Stomach (tissue), 9 donors: ENCODE results near the gene LRATD1. TPM values are rescaled to one million over a fixed set of nuclear protein-coding genes. Genes with fewer than 3 reads are reported as not detected.
A peak's percentile ranks its signal among the peaks of the same experiment; 100 is the strongest.

Source experiments
- DNase-seq, 2 donors: peaks; one replicate each; pipeline versions ENCODE4 v3.0.0 to v3.0.0-alpha.2; 2013 to 2019
- H3K27ac ChIP-seq, 5 donors: fragments of 200-600 bp in 4 of 5; sonication (generic) in 4 of 5; one replicate each; pipeline ENCODE4 v1.5.1; 2013 to 2019; ENCODE audit warnings: mild to moderate bottlenecking in 1 of 5, moderate library complexity in 1 of 5
- H3K27me3 ChIP-seq, 3 donors: fragments of 200-600 bp; sonication (generic); one replicate each; pipeline ENCODE4 v1.5.1; 2017 to 2019; ENCODE audit warnings: mixed run types in 1 of 3
- H3K36me3 ChIP-seq, 4 donors: fragments of 200-600 bp; sonication (generic); 1 replicate in 3 of 4; 2 replicates in 1 of 4; pipeline ENCODE4 v1.5.1; 2016 to 2019
- H3K4me1 ChIP-seq, 4 donors: fragments of 200-600 bp; sonication (generic); one replicate each; pipeline ENCODE4 v1.5.1; 2016 to 2019
- H3K4me3 ChIP-seq, 4 donors: fragments of 200-600 bp; sonication (generic) in 3 of 4; one replicate each; pipeline ENCODE4 v1.5.1; 2016 to 2019; ENCODE audit warnings: mild to moderate bottlenecking in 1 of 4
- H3K9me3 ChIP-seq, 4 donors: fragments of 200-600 bp; sonication (generic); one replicate each; pipeline ENCODE4 v1.5.1; 2016 to 2019
- EP300 ChIP-seq: sonication (generic); formaldehyde crosslinking; IDR thresholded peaks from one replicate; pipeline ENCODE4 v1.6.1; 2017; ENCODE audit warnings: antibody characterized with exemption
- POLR2A ChIP-seq, 4 donors: fragments of 450-650 bp; IDR thresholded peaks; one replicate each; pipeline ENCODE4 v1.6.1; 2016; ENCODE audit warnings: antibody characterized with exemption in 4 of 4, control low read depth in 2 of 4, mild to moderate bottlenecking in 1 of 4, moderate library complexity in 1 of 4
- POLR2AphosphoS5 ChIP-seq, 3 donors: sonication (generic); formaldehyde crosslinking; IDR thresholded peaks; one replicate each; pipeline ENCODE4 v1.6.1; 2016; ENCODE audit warnings: antibody characterized with exemption in 3 of 3
- WGBS, 5 donors: extraction: QIAGEN DNeasy Blood & Tissue Kit in 3 of 5; methylation state at CpG; one replicate each; pipeline versions ENCODE4 v1.1.5 to v1.1.7; 2013 to 2018; 5-methylcytosine and 5-hydroxymethylcytosine counted together
- intact Hi-C: fragments of 100-400 bp; cut with DNase I; formaldehyde crosslinking; loops from one replicate; pipeline ENCODE4 v1.15.1; 2023; ENCODE audit warnings: low total_unique reads
- polyA plus RNA-seq, 3 donors: library from polyadenylated mRNA; stranded (reverse); fragments of 200-250 nt; gene quantifications; one replicate each; pipeline ENCODE4 v1.2.3, GENCODE V29; 2013
- total RNA-seq, 5 donors: library from RNA; depleted of rRNA; stranded (reverse); fragments of >200 nt; gene quantifications; one replicate each; pipeline versions ENCODE4 v1.1.0 to v1.2.3, GENCODE V29; 2014 to 2016
- TF ChIP-seq, protein P1 (sequence below), 7 experiments: fragments of 450-650 bp in 4 of 7; fragments of 200-600 bp in 3 of 7; sonication (generic) in 3 of 7; IDR thresholded peaks; one replicate each; pipeline ENCODE4 v1.5.1; 2016 to 2019; ENCODE audit warnings: antibody characterized with exemption in 7 of 7, control low read depth in 2 of 7, mild to moderate bottlenecking in 1 of 7
- donor health status: healthy with polysubstance abuse.
- donor health status: Bipolar disorder and iron deficiency.
- donor health status: healthy.

LRATD1 gene
- total and polyA plus RNA-seq, 8 donors: 3.2 to 229 (median 9.0) TPM; not detected in 1

DNA sequence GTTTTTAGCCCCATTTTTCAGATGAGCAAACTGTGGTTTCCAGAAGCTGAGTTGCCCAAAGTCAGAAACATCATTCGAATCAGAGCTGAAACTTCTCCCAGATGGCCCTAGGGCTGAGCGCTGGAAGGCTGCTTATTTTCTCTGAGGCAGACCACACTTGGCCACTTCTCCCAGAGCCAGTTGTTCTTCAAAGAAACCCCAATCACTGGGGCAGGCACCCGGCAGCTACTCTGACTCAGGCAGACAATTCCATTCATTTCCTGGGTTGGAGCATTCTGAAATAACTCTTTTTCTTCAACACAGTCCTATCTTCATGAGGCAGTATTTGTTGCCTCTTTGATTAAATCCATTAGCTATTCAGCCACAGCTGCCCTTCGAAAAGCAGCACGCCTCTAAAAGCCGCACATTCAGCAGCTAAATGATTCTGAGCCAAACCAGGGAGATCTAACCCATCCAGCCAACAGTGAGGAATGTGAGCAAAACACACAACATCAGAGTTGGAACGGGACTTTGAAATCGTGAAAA, 40.9 kb downstream of the LRATD1 start:
- Histone ChIP-seq H3K27me3 (no peaks in the 10 kb centered on the region), H3K4me3 (no peak overlapping the region), H3K9me3 (no peaks in the 10 kb centered on the region), H3K27ac (no peak overlapping the region), H3K36me3 (no peaks in the 10 kb centered on the region), H3K4me1 (no peaks in the 10 kb centered on the region)
- no peak for TF ChIP-seq POLR2A (IDR thresholded peaks at IDR 0.05)
- TF ChIP-seq POLR2AphosphoS5 (IDR thresholded peaks at IDR 0.05): no peak
- TF ChIP-seq, protein P1, sequence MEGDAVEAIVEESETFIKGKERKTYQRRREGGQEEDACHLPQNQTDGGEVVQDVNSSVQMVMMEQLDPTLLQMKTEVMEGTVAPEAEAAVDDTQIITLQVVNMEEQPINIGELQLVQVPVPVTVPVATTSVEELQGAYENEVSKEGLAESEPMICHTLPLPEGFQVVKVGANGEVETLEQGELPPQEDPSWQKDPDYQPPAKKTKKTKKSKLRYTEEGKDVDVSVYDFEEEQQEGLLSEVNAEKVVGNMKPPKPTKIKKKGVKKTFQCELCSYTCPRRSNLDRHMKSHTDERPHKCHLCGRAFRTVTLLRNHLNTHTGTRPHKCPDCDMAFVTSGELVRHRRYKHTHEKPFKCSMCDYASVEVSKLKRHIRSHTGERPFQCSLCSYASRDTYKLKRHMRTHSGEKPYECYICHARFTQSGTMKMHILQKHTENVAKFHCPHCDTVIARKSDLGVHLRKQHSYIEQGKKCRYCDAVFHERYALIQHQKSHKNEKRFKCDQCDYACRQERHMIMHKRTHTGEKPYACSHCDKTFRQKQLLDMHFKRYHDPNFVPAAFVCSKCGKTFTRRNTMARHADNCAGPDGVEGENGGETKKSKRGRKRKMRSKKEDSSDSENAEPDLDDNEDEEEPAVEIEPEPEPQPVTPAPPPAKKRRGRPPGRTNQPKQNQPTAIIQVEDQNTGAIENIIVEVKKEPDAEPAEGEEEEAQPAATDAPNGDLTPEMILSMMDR (IDR thresholded peaks at IDR 0.05): no peak
- TF ChIP-seq EP300: no peak
- 65 to 74% (median 69%) methylated on average over 8 of the region's 8 CpGs for WGBS, 5 donors
- DNase-seq: peak in 1 of 2 donors; percentile 16
- intact Hi-C loops: no loop called here

DNA sequence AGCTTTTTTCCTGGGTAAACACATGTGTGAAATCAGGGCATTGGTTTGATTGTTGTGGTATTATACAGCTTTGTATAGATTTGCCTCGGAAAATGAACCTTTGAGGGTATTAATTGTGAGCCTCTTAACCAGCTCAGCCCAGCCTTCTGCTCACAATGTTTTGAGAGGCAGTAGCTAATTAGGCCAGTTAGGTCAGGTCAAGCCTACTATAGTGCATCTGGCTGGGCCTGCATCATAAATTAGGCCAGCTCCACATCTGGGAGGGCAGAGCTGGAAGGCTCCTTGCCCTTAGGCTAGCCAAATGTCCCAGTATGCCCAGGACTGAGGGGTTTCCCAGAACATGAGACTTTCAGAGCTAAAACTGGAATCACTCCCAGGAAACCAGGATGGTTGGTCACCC, 43.0 kb downstream of the LRATD1 start:
- no peaks in the 10 kb centered on the region for H3K27me3 ChIP-seq
- no peak for TF ChIP-seq POLR2A (IDR thresholded peaks at IDR 0.05)
- no peak for TF ChIP-seq EP300
- TF ChIP-seq POLR2AphosphoS5 (IDR thresholded peaks at IDR 0.05): no peak
- TF ChIP-seq, protein P1 (IDR thresholded peaks at IDR 0.05): no peak
- H3K27ac ChIP-seq: no peak overlapping the region
- H3K9me3 ChIP-seq: no peaks in the 10 kb centered on the region
- H3K36me3 ChIP-seq: no peaks in the 10 kb centered on the region
- no peak overlapping the region for H3K4me3 ChIP-seq
- intact Hi-C loops: no loop called here
- 63 to 74% (median 66%) methylated on average over 1 of the region's 1 CpG for WGBS, 5 donors
- H3K4me1 ChIP-seq: no peaks in the 10 kb centered on the region
- DNase-seq: no peak

DNA sequence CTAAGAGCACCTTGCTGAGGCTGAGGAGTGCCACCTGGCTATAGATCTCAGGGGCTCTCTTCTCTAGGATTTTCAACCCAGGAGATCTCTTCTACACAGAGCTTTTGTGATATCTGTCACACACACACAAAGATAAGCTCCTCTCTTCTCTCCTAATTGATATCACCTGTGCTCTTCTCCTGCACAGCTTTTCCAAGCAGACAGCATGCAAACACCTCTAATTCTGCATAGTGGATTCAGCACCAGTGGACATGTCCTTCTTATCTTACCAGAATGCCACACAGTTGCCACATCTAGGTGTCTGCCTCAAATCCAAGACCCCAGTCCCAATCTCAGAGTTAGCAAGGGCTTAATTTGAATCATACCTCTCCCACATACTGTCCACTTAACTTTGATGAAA, 43.9 kb downstream of the LRATD1 start:
- DNase-seq: no peak
- H3K27me3 ChIP-seq: no peaks in the 10 kb centered on the region
- no peaks in the 10 kb centered on the region for H3K9me3 ChIP-seq
- no peak overlapping the region for H3K27ac ChIP-seq
- intact Hi-C loops: no loop called here
- no peak overlapping the region for H3K4me3 ChIP-seq
- no peaks in the 10 kb centered on the region for H3K36me3 ChIP-seq
- TF ChIP-seq POLR2A (IDR thresholded peaks at IDR 0.05) (no peak), POLR2AphosphoS5 (IDR thresholded peaks at IDR 0.05) (no peak), EP300 (no peak)
- TF ChIP-seq, protein P1 (IDR thresholded peaks at IDR 0.05): no peak
- no peaks in the 10 kb centered on the region for H3K4me1 ChIP-seq

DNA sequence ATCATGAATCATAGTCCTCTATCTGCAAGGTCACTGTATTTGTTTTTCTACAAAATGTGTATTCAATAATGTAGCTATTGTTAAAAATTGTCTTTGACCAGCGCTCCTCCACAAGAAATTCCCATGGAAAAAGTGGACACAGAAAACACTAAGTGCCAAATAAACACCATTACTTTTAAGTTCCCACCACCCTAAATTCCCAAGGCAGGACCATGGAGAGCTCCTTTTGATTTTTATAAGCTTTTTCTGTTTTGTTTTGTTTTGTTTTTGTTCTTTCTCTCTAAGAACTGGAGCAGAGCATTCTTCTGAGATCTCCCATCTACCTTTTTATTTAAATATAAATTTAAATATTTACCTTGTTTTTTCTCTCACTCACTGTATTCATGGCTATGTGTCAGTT, 44.5 kb downstream of the LRATD1 start:
- Histone ChIP-seq H3K4me1 (no peaks in the 10 kb centered on the region), H3K27me3 (no peaks in the 10 kb centered on the region), H3K4me3 (no peak overlapping the region), H3K36me3 (no peaks in the 10 kb centered on the region), H3K9me3 (no peaks in the 10 kb centered on the region), H3K27ac (no peak overlapping the region)
- TF ChIP-seq, protein P1 (IDR thresholded peaks at IDR 0.05): no peak
- TF ChIP-seq POLR2AphosphoS5 (IDR thresholded peaks at IDR 0.05) (no peak), EP300 (no peak), POLR2A (IDR thresholded peaks at IDR 0.05) (no peak)
- intact Hi-C loops: no loop called here
- WGBS, 5 donors: 56 to 81% (median 68%) methylated on average over 1 of the region's 1 CpG
- DNase-seq: peak in 1 of 2 donors; percentile 13
